GM12891 (cell line): ENCODE measurements around the gene ALK.

Experiments
- PAX5 ChIP-seq: IDR thresholded peaks from 2 replicates; pipeline ENCODE4 v1.6.1; 2011; ENCODE audit warnings: low read length, moderate library complexity, mild to moderate bottlenecking; ENCODE audit not compliant: insufficient read depth, severe bottlenecking
- POLR2A ChIP-seq: IDR thresholded peaks from 2 replicates; pipeline ENCODE4 v1.6.1; 2011; ENCODE audit warnings: low read depth, low read length, control low read depth
- POLR2AphosphoS5 ChIP-seq: IDR thresholded peaks from 2 replicates; pipeline ENCODE4 v1.6.1; 2011; ENCODE audit warnings: low read depth, low read length, control low read depth
- POU2F2 ChIP-seq: IDR thresholded peaks from 2 replicates; pipeline ENCODE4 v1.6.1; 2011; ENCODE audit warnings: low read depth, mild to moderate bottlenecking, control low read depth, low read length, moderate library complexity
- SPI1 ChIP-seq: IDR thresholded peaks from 2 replicates; pipeline ENCODE4 v1.6.1; 2011; ENCODE audit warnings: low read depth, low read length, control low read depth
- TAF1 ChIP-seq: IDR thresholded peaks from 2 replicates; pipeline ENCODE4 v1.6.1; 2011; ENCODE audit warnings: low read depth, low read length, control low read depth

GRCh38 chr2:29310650-29311348, 610.6 kb downstream of the ALK start:
- TF ChIP-seq POLR2A (no peak), TAF1 (no peak), SPI1 (no peak), POLR2AphosphoS5 (no peak), POU2F2 (no peak), PAX5 (no peak)
